IMR-90 (cell line): ENCODE results near the gene STAB1.

Source experiments
- BHLHE40 ChIP-seq: fragments of 150-350 bp; IDR thresholded peaks from 2 replicates; pipeline ENCODE4 v1.6.1; 2016; ENCODE audit warnings: mild to moderate bottlenecking, low read depth, low read length
- CEBPB ChIP-seq: IDR thresholded peaks from 2 replicates; pipeline ENCODE4 v1.6.1; 2012; ENCODE audit warnings: low read depth, low read length, improper control_type of control experiment
- CTCF ChIP-seq: conservative IDR thresholded peaks from 2 replicates; pipeline ENCODE4 v1.5.1; 2012; ENCODE audit warnings: mild to moderate bottlenecking, low read depth, low read length, improper control_type of control experiment
- MAFK ChIP-seq: IDR thresholded peaks from 2 replicates; pipeline ENCODE4 v1.6.1; 2012; ENCODE audit warnings: low read depth, low read length, improper control_type of control experiment
- MAZ ChIP-seq: IDR thresholded peaks from 2 replicates; pipeline ENCODE4 v1.6.1; 2012; ENCODE audit warnings: low read depth, mild to moderate bottlenecking, low read length, improper control_type of control experiment, moderate library complexity, borderline replicate concordance
- MXI1 ChIP-seq: IDR thresholded peaks from 2 replicates; pipeline ENCODE4 v1.6.1; 2012; ENCODE audit warnings: low read depth, mild to moderate bottlenecking, low read length, moderate library complexity, borderline replicate concordance
- NFE2L2 ChIP-seq: fragments of 150-350 bp; IDR thresholded peaks from 2 replicates; pipeline ENCODE4 v1.6.1; 2016; ENCODE audit warnings: low read depth, mild to moderate bottlenecking, low read length
- POLR2A ChIP-seq: IDR thresholded peaks from 2 replicates; pipeline ENCODE4 v1.6.1; 2012; ENCODE audit warnings: mild to moderate bottlenecking, low read depth, low read length
- RAD21 ChIP-seq: IDR thresholded peaks from 2 replicates; pipeline ENCODE4 v1.6.1; 2012; ENCODE audit warnings: low read length, improper control_type of control experiment
- SMC3 ChIP-seq: fragments of 150-350 bp; IDR thresholded peaks from 2 replicates; pipeline ENCODE4 v1.6.1; 2016; ENCODE audit warnings: low read depth, mild to moderate bottlenecking, antibody characterized with exemption, low read length, moderate library complexity
- USF2 ChIP-seq: fragments of 150-350 bp; IDR thresholded peaks from 2 replicates; pipeline ENCODE4 v1.6.1; 2017; ENCODE audit warnings: mild to moderate bottlenecking, antibody characterized with exemption, low read length, low read depth

DNA sequence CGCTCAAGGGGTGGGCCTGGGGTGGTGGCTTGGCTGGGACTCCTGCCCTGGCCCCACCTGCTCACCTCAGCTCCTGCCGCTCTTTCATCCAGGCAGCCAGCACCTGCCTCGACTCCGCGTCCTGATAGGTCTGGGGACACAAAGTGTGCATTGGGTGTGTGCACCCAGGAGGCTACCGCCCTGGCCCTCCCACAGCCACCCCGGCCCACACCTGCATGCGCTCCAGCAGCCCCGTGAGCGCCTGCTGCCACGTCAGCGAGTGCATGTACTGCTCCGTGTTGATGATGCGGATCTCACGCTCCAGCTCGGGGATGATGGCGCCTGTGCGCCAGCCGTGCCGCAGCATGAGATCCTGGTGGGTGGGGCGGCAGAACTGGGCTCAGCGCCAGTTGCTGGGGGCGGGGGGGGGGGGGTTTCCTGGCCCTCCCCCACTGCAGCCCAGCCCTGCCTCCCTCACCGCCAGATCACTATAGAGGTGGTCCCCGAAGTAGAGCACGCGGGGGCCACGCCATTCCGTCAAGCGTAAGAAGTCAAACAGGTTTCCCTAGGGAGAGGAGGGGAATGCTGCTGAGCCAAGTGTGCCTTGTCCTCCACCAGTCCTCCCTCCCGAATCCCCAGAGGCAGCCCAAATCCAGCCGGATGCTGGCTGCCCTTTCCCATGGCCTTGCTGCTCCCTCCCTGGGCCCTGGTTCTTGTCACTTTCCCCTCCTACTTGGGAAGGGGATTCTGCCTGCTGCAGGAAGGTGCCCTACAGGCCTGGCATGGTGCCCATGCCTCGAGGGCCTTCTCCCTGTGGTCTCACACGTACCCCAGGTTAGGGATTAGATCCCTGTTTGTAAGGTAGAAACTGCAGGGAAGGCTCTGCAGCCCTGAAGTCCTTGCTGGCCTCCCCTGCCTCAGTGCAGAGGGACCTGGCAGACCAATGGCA is 29.9 kb downstream of the STAB1 start:
- TF ChIP-seq POLR2A (no peak), CTCF (no peak), RAD21 (no peak), SMC3 (no peak), USF2 (no peak), MAFK (no peak), CEBPB (no peak), NFE2L2 (no peak), MXI1 (no peak), MAZ (no peak), BHLHE40 (no peak)
